Hematopoietic multipotent progenitor cell treated with erythropoietin and hydrocortisone succinate and interleukin-3 and kit ligand, for 4 days (in vitro differentiated cells): ENCODE data around the gene AMD1.
"Not testable (repeated sequence)": the region's sequence is repeated elsewhere in the genome, so short reads cannot be mapped to it uniquely, and the experiment has no call there.

Experiments used
- DNase-seq: peaks from one replicate; pipeline ENCODE4 v3.0.0-alpha.2; 2015

The AMD1 gene

GRCh38 chr6:110878751-110879522 lies 4.4 kb downstream of the AMD1 start:
- DNase-seq: peak; percentile 81

GRCh38 chr6:110880651-110881050 lies 6.1 kb downstream of the AMD1 start:
- no peak for DNase-seq

- DNase-seq: no peak
Measured at GRCh38 chr6:110881546-110882273, 7.1 kb downstream of the AMD1 start.

GRCh38 chr6:110882274-110882619 lies 7.7 kb downstream of the AMD1 start:
- no peak for DNase-seq

- no peak for DNase-seq
Measured at GRCh38 chr6:110882824-110883554, 8.4 kb downstream of the AMD1 start.

- no peak for DNase-seq
Measured at GRCh38 chr6:110884321-110884720, 9.7 kb downstream of the AMD1 start.

- no peak for DNase-seq
Measured at GRCh38 chr6:110885526-110885925, 10.9 kb downstream of the AMD1 start.

GRCh38 chr6:110886555-110887167 lies 12.1 kb downstream of the AMD1 start:
- no peak for DNase-seq

GRCh38 chr6:110890288-110890687 lies 15.7 kb downstream of the AMD1 start:
- no peak for DNase-seq

- no peak for DNase-seq
Measured at GRCh38 chr6:110895907-110896608, 21.5 kb downstream of the AMD1 start.

GRCh38 chr6:110897433-110897832 lies 22.8 kb downstream of the AMD1 start:
- DNase-seq: no peak

GRCh38 chr6:110898111-110898510 lies 23.5 kb downstream of the AMD1 start:
- no peak for DNase-seq

- peak; percentile 8 for DNase-seq
Measured at GRCh38 chr6:110900028-110900598, 25.5 kb downstream of the AMD1 start.

GRCh38 chr6:110901601-110902000 lies 27.0 kb downstream of the AMD1 start:
- not testable (repeated sequence) for DNase-seq

GRCh38 chr6:110902091-110902490 lies 27.5 kb downstream of the AMD1 start:
- no peak for DNase-seq

GRCh38 chr6:110906273-110906672 lies 31.7 kb downstream of the AMD1 start:
- not testable (repeated sequence) for DNase-seq

GRCh38 chr6:110930781-110931180 lies 56.2 kb downstream of the AMD1 start:
- DNase-seq: peak; percentile 60

GRCh38 chr6:110933912-110934311 lies 59.3 kb downstream of the AMD1 start:
- DNase-seq: no peak

GRCh38 chr6:110934381-110934898 lies 59.9 kb downstream of the AMD1 start:
- no peak for DNase-seq

GRCh38 chr6:110935171-110935570 lies 60.6 kb downstream of the AMD1 start:
- DNase-seq: no peak

GRCh38 chr6:110938171-110938570 lies 63.6 kb downstream of the AMD1 start:
- no peak for DNase-seq
